ENCODE data around the gene KCNMB2.
"Not testable (repeated sequence)": the region's sequence is repeated elsewhere in the genome, so short reads cannot be mapped to it uniquely, and the experiment has no call there.

KCNMB2 gene

DNA sequence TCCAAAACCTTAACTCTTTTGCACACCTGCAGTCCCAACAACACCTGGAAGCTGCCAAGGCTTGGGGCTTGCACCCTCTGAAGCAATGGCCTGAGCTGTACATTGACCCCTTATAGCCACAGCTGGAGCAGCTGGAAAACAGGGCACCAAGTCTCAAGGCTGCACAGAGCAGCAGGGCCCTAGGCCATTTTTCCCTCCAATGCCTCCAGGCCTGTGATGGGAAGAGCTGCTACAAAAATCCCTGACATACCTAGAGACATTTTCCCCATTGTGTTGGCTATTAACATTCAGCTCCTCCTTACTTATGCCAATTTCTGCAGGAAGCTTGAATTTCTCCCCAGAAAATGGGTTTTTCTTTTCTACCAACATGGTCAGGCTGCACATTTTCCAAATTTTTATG lies 304.4 kb downstream of the KCNMB2 start:
- H3K9me3 Mint-ChIP-seq: peaks cover 9% of the 10 kb centered on the region
- H3K27ac Mint-ChIP-seq: no peak overlapping the region
- H3K4me1 Mint-ChIP-seq: no peaks in the 10 kb centered on the region
- no peak overlapping the region for H3K4me3 Mint-ChIP-seq
- H3K36me3 Mint-ChIP-seq: no peaks in the 10 kb centered on the region
- H3K27me3 Mint-ChIP-seq: peaks cover 5% of the 10 kb centered on the region

DNA sequence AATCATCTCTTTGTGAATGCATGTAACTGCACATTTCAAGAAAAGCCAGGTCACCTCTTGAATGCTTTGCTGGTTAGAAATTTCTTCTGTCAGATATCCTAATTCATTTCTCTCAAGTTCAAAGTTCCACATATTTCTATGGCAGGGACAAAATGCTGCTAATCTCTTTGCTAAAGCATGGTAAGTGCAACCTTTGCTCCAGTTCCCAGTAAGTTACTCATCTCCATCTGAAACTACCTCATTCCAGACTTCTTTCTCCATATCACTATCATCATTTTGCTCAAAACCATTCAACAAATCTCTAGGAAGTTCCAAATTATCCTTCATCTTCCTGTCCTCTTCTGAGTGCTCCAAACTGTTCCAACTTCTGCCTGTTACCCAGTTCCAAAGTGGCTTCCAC lies 304.8 kb downstream of the KCNMB2 start:
- Mint-ChIP-seq H3K36me3 (no peaks in the 10 kb centered on the region), H3K9me3 (peaks cover 9% of the 10 kb centered on the region), H3K27me3 (peaks cover 2% of the 10 kb centered on the region), H3K27ac (no peak overlapping the region), H3K4me1 (no peaks in the 10 kb centered on the region), H3K4me3 (no peak overlapping the region)

DNA sequence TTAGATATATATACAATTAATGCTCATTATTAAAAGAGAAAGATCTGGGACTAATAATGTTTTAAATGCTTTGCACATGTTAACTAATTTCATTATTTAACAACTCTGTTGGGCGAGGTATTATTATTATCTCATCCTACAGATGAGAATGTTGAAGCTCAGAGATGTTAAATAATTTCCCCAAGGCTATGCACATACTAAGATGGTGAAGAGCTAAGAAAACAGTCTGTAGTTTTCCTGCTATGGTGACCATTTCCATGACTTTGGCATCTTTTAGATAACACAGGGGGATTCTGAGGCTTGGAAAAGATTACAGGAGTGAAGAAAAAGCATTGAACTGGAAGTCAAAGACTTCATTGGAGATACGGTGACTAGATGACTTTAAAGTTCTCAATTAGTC lies 308.7 kb downstream of the KCNMB2 start:
- H3K4me1 Mint-ChIP-seq: no peaks in the 10 kb centered on the region
- H3K27me3 Mint-ChIP-seq: no peaks in the 10 kb centered on the region
- no peak overlapping the region for H3K4me3 Mint-ChIP-seq
- H3K27ac Mint-ChIP-seq: no peak overlapping the region
- no peaks in the 10 kb centered on the region for H3K36me3 Mint-ChIP-seq
- peaks cover 9% of the 10 kb centered on the region for H3K9me3 Mint-ChIP-seq

DNA sequence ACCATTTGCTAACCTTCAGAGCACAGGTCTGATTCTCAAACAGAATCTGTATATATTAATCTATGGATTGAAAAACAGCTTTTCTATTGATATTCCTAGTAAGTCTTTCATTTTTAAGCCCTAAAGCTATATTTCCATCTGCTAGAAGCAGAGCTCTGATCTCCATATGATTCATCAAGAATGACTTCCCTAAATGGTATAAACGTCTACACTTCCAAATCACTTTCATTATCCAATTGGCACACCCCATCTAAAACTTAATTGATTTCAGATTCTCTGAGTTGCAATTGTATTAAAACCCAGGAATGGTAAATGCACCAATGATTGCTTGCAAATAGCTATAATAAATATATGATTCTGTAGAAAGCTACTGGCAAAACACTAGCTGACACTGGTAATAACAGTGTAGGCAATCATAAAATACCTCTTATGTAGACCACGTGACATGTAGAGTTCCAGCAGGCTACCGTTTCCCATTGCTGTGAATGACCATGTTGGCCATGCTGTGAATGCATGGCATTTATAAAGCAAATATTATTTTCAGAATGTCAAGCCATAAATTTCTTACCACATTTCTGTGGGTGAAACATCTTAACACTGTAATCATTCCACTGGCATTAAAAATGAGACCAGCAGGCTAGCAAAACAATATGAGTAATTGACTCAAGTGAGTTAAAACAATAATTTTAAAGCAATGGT lies 309.3 kb downstream of the KCNMB2 start:
- Mint-ChIP-seq H3K4me1 (no peaks in the 10 kb centered on the region), H3K4me3 (no peak overlapping the region), H3K9me3 (peaks cover 9% of the 10 kb centered on the region), H3K27me3 (no peaks in the 10 kb centered on the region), H3K36me3 (no peaks in the 10 kb centered on the region), H3K27ac (no peak overlapping the region)

DNA sequence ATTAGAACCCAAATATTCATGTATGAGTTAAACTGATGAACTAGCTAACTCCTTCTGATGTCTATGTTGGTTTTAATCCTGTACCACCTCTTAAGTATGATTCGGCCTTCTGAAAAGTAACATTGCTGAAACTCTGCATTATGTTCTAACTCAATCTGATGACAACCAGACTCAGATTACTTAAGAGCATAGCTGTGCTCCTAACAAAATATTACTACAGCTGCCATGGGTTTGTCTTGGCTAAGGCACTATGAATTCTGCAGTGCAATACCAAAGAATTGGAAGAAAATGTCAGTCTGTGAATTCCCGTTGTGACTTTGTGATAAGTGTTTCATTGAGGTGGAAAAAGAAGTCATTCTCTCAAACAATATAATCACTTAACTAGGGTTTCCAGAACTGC lies 311.0 kb downstream of the KCNMB2 start:
- H3K27ac Mint-ChIP-seq: no peak overlapping the region
- no peak overlapping the region for H3K4me3 Mint-ChIP-seq
- no peaks in the 10 kb centered on the region for H3K4me1 Mint-ChIP-seq
- no peaks in the 10 kb centered on the region for H3K27me3 Mint-ChIP-seq
- no peaks in the 10 kb centered on the region for H3K36me3 Mint-ChIP-seq
- no peaks in the 10 kb centered on the region for H3K9me3 Mint-ChIP-seq

DNA sequence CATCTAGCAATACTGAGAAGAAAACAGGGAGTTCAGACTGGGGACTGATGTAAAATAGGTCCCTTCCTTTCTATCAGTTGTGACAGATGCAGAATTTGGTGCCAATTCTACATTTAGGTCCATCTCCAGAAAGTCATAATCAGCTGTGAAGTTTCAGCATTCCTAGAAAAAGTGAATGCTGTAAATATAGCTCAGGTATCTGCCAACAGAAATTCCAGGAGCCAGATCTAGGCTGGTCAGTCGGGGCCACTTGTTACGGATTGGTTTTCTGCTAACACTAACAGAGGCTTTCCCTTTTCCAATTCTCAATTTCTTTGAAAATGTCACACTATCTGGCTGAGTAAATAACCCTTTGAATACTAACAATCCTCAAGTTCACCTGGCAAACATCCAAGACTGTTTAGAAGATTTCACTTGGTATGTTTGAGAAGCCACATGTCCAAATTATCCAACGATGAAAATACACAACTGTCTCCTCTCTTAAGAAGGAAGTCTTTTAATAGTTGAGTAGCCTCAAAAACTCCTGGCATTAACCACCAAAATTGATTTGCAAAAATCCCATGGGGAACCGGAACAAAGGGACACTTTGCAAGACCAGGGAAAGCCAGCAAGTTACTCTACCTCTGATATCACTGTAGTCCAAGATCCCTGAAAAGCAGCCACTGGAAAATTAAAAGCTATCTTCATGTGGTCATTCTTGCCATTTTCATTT lies 313.1 kb downstream of the KCNMB2 start:
- Mint-ChIP-seq H3K27me3 (no peaks in the 10 kb centered on the region), H3K36me3 (no peaks in the 10 kb centered on the region), H3K4me1 (no peaks in the 10 kb centered on the region), H3K4me3 (no peak overlapping the region), H3K27ac (no peak overlapping the region), H3K9me3 (no peaks in the 10 kb centered on the region)

DNA sequence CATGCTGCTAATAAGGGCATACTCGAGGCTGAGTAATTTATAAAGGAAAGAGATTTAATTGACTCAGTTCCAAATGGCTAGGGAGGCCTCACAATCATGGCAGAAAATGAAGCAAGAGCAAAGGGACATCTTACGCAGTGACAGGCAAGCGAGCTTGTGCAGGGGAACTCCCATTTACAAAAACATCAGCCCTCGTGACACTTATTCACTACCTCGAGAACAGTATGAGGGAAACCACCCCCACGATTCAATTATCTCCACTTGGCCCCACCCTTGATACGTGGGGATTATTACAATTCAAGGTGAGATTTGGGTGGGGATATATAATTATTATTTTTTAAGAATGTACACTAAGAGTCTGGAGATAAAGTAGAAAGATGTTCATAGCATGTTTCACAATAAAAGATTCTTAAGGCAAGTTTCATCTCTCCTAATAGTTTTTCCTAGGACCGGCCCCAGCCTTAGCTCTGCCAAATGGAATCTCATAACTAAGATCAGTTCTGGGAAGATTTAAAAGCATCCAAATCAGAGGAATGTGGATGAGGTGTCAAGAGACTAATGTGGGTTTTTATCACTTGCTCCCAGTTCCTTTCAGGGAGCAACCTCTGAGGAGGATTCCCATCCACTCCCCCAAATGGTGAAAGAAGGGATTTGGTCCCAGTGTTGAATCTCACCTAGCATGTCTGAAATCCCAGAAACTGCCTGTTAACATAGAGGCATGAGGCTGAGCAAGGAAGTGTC lies 314.4 kb downstream of the KCNMB2 start:
- Mint-ChIP-seq H3K4me3 (no peak overlapping the region), H3K36me3 (no peaks in the 10 kb centered on the region), H3K4me1 (no peaks in the 10 kb centered on the region), H3K27ac (no peak overlapping the region), H3K27me3 (no peaks in the 10 kb centered on the region), H3K9me3 (no peaks in the 10 kb centered on the region)

DNA sequence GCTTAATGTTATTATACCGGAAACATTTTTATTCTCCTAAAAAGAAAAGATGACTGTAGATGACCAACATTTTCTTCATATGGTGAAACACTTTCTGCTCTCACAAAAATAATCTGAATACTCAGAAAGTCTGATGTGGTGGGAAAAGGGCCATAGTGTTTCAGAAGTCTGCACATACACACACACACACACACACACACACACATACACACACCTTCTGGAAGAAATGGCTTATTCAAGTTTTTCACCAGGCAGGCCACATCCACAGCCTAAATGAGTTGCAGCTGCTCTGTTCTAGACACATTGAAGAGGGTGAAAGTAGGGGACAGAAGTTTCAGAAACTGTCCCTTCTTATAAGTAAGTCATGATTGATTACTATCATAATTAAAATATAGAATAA lies 315.3 kb downstream of the KCNMB2 start:
- no peaks in the 10 kb centered on the region for H3K27me3 Mint-ChIP-seq
- no peak overlapping the region for H3K27ac Mint-ChIP-seq
- no peaks in the 10 kb centered on the region for H3K36me3 Mint-ChIP-seq
- no peak overlapping the region for H3K4me3 Mint-ChIP-seq
- no peaks in the 10 kb centered on the region for H3K9me3 Mint-ChIP-seq
- no peaks in the 10 kb centered on the region for H3K4me1 Mint-ChIP-seq

DNA sequence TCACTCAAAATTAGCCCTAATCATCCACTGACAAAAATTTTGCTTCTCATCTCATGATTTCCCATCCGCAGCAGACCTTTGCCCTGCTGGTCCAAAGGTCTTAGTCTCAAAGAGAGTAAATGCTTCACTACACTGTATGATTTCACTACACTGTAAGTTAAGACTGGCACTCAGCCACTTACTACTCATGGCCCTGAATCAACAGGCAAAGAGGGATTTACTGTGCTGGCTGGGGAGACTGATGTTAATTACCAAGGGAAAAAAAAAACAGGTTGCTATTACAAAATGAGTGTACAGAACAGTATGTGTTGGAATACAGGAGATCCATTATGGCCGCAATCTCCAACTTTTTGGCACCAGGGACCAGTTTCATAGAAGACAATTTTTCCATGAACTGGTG lies 320.6 kb downstream of the KCNMB2 start:
- Mint-ChIP-seq H3K27me3 (peaks cover 1% of the 10 kb centered on the region), H3K9me3 (no peaks in the 10 kb centered on the region), H3K36me3 (no peaks in the 10 kb centered on the region), H3K27ac (no peak overlapping the region), H3K4me1 (no peaks in the 10 kb centered on the region), H3K4me3 (no peak overlapping the region)

DNA sequence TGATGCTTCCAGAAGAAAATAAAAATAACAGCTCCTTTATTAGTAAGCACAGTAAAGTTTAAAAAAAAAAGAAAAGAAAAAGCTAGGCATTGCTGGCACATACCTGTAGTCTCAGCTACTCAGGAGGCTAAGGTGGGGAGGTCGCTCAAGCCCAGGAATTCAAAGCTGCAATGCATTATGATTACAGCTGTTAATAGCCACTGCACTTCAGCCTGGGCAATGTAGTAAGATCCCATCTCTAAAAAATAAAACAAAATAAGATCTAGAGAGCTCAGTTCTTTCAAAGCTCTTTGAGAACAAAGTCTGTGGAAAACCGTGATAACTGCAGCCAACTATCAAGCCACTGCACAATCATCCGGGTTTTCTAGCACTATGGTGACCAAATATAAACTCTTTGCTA lies 323.1 kb downstream of the KCNMB2 start:
- Mint-ChIP-seq H3K4me3 (no peak overlapping the region), H3K27me3 (peaks cover 1% of the 10 kb centered on the region), H3K9me3 (no peaks in the 10 kb centered on the region), H3K27ac (no peak overlapping the region), H3K36me3 (no peaks in the 10 kb centered on the region), H3K4me1 (no peaks in the 10 kb centered on the region)

DNA sequence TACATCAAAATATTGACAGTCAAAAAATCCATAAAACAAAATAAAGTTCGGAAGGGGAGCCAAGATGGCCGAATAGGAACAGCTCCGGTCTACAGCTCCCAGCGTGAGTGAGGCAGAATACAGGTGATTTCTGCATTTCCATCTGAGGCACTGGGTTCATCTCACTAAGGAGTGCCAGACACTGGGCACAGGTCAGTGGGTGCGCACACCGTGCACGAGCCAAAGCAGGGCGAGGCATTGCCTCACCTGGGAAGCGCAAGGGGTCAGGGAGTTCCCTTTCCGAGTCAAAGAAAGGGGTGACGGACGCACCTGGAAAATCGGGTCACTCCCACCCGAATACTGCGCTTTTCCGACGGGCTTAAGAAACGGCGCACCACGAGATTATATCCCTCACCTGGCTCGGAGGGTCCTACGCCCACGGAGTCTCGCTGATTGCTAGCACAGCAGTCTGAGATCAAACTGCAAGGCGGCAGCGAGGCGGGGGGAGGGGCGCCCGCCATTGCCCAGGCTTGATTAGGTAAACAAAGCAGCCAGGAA lies 323.7 kb downstream of the KCNMB2 start:
- not testable (repeated sequence) for H3K4me3 Mint-ChIP-seq, H3K27ac Mint-ChIP-seq, H3K27me3 Mint-ChIP-seq, H3K36me3 Mint-ChIP-seq, H3K9me3 Mint-ChIP-seq, H3K4me1 Mint-ChIP-seq

DNA sequence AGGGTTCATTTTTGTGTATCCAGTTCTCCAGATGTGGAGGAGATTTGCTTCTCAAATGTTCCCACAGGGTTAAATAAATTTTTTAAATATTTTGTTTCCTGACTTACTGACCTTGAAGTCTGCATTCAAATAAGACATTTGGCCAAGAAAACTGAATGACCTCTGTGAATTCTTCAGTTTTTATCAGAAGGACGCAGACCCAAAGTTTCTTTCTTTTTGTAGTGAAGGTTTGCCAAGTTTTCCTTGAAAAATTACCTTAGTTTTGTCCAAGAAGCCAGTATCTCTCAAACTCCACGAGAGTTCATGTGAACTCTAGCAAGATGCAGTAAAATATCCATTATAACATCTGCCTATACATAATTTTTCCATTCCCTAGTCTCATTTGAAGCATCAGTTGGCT lies 332.4 kb downstream of the KCNMB2 start:
- Mint-ChIP-seq H3K9me3 (no peaks in the 10 kb centered on the region), H3K36me3 (no peaks in the 10 kb centered on the region), H3K27ac (no peak overlapping the region), H3K4me1 (no peaks in the 10 kb centered on the region), H3K27me3 (no peaks in the 10 kb centered on the region), H3K4me3 (no peak overlapping the region)

DNA sequence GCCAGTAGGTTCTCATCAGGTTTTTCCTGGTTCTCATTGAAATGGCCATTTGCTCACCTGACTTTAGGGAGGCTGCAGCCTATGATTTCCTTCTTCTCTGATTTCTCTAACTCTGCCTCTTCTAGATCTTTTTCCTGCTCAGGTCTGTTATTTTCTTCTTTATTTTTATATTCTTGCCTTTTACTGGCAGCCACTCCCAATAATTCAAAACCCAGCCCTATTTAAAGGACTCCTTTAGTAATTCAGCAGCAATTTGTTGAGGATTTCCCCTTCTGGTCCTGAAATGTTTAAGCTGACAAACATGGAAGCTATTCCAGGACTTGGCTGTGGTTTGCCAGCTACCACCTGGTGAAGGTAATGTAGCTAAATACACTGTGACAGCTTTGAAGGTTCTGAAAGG lies 333.8 kb downstream of the KCNMB2 start:
- no peaks in the 10 kb centered on the region for H3K36me3 Mint-ChIP-seq
- H3K9me3 Mint-ChIP-seq: no peaks in the 10 kb centered on the region
- peaks cover 3% of the 10 kb centered on the region for H3K27me3 Mint-ChIP-seq
- no peak overlapping the region for H3K27ac Mint-ChIP-seq
- no peak overlapping the region for H3K4me3 Mint-ChIP-seq
- no peaks in the 10 kb centered on the region for H3K4me1 Mint-ChIP-seq

DNA sequence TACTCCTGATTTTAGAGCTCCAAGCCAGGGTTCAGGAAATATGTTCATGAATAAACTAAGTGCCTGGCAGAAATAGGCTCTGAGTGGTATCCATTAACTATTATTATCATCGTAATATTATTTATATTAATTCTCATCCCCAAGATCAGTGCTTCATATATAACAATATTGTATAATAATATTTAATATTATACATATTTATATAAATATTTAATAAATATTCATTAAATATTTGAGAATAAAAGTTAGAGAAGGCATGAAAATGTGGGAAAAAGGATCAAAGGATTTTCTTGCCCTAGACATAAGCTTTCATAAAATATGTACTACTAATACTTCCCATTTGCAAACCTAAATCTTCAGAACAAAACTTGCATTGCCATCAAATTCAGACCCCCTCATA lies 338.9 kb downstream of the KCNMB2 start:
- Mint-ChIP-seq H3K36me3 (no peaks in the 10 kb centered on the region), H3K27ac (no peak overlapping the region), H3K4me3 (no peak overlapping the region), H3K27me3 (peaks cover 3% of the 10 kb centered on the region), H3K4me1 (no peaks in the 10 kb centered on the region), H3K9me3 (no peaks in the 10 kb centered on the region)

DNA sequence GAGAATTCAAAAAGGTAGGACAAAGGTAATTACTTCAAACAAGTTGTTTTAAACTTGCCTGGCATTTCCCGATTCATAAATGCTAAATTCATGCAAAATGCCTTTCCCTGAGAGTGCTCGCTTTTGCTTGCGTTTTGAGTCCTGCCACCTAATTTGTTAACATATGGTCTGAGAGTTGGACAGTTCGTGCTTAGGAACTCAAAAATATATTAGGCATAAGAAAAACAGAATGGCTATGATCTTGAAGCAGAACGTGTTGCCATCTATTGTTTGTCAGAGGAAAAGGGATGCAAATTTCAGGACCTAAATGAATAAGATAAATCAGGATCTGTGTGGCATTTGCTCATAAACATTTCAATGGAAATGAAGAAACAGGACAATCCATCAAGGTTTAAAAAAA lies 339.6 kb downstream of the KCNMB2 start:
- Mint-ChIP-seq H3K27ac (no peak overlapping the region), H3K9me3 (no peaks in the 10 kb centered on the region), H3K36me3 (no peaks in the 10 kb centered on the region), H3K4me1 (no peaks in the 10 kb centered on the region), H3K27me3 (peaks cover 3% of the 10 kb centered on the region), H3K4me3 (no peak overlapping the region)

DNA sequence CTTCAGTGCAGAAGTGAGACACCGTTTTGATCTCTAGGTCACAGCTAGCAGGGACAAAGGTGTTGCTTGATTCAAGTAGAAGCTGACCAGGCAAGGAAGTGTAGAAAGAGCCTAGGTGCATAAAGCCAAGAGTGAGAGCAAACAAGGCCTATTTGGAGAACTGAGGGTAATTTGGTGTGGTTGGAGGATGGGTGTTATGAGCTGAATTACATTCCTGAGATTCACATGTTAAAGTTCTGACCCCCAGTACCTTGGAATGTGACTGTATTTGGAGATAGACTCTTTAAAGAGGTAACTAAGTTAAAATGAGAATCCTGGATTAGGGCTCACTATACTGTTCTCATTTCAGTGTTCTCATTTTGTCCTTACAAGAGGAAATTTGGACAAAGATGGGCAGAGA lies 344.0 kb downstream of the KCNMB2 start:
- Mint-ChIP-seq H3K27ac (no peak overlapping the region), H3K4me1 (no peaks in the 10 kb centered on the region), H3K36me3 (no peaks in the 10 kb centered on the region), H3K27me3 (peaks cover 5% of the 10 kb centered on the region), H3K9me3 (no peaks in the 10 kb centered on the region), H3K4me3 (no peak overlapping the region)
